IMR-90 (cell line): ENCODE data around the gene GPR32. TPM values are rescaled to one million over a fixed set of nuclear protein-coding genes. Genes with fewer than 3 reads are reported as not detected.
"Not testable (repeated sequence)": the region's sequence is repeated elsewhere in the genome, so short reads cannot be mapped to it uniquely, and the experiment has no call there.

Experiments used
- ATAC-seq: fragments of 200-7000 bp; cut with Tn5 transposase; 2 replicates; pipeline ENCODE4 v1.9.1; 2020; ENCODE audit warnings: low read depth, mild to moderate bottlenecking, moderate library complexity
- BruUV-seq: library from RNA; stranded (reverse); fragments of 400-500 nt; replicated peaks from 2 replicates; lab custom pipeline; 2021; lab: Mats Ljungman, UMichigan
- CTCF ChIA-PET: fragments of 300-600 bp; formaldehyde crosslinking; extraction: SDS; loops from one replicate; lab custom pipeline; 2021; ENCODE audit warnings: antibody characterized with exemption; lab: Yijun Ruan, JAX
- POLR2A ChIA-PET: fragments of 300-600 bp; sonication (Branson Sonifier 250); formaldehyde crosslinking; loops from one replicate; lab custom pipeline; 2022; ENCODE audit warnings: antibody characterized with exemption; ENCODE audit not compliant: unreplicated experiment; lab: Charles Lee
- DNase-seq: peaks from one replicate; pipeline ENCODE4 v3.0.0; 2013
- H2AFZ ChIP-seq: replicated peaks from 2 replicates; pipeline ENCODE3; 2013; ENCODE audit warnings: low read length, mild to moderate bottlenecking; ENCODE audit not compliant: poor library complexity
- H2AK5ac ChIP-seq: 2 replicates; pipeline ENCODE4 v1.6.1; 2013; ENCODE audit warnings: low read depth, low read length, inconsistent platforms
- H2AK9ac ChIP-seq: replicated peaks from 2 replicates; pipeline ENCODE3; 2013; ENCODE audit warnings: mild to moderate bottlenecking, low read depth, low read length, moderate library complexity; ENCODE audit not compliant: poor library complexity
- H2BK120ac ChIP-seq: 2 replicates; pipeline ENCODE4 v1.6.1; 2013; ENCODE audit warnings: low read depth, low read length, inconsistent platforms
- H2BK15ac ChIP-seq: 3 replicates; pipeline ENCODE4 v1.6.1; 2013; ENCODE audit warnings: low read depth, low read length, inconsistent platforms
- H2BK20ac ChIP-seq: 2 replicates; pipeline ENCODE4 v1.6.1; 2013; ENCODE audit warnings: low read depth, mild to moderate bottlenecking, inconsistent platforms, low read length, moderate library complexity
- H2BK5ac ChIP-seq: 2 replicates; pipeline ENCODE4 v1.6.1; 2013; ENCODE audit warnings: mild to moderate bottlenecking, low read depth, low read length, inconsistent platforms; ENCODE audit not compliant: poor library complexity, severe bottlenecking
- H3K14ac ChIP-seq: replicated peaks from 2 replicates; pipeline ENCODE4 v1.6.1; 2013; ENCODE audit warnings: low read depth, low read length, inconsistent platforms
- H3K18ac ChIP-seq: 2 replicates; pipeline ENCODE4 v1.6.1; 2013; ENCODE audit warnings: low read depth, low read length, control low read depth
- H3K23ac ChIP-seq: 2 replicates; pipeline ENCODE4 v1.6.1; 2013; ENCODE audit warnings: low read depth, low read length, inconsistent platforms
- H3K27ac ChIP-seq: 2 replicates; pipeline ENCODE4 v1.5.1; 2013; ENCODE audit warnings: mild to moderate bottlenecking, control low read depth, low read length; ENCODE audit not compliant: insufficient read depth
- H3K27me3 ChIP-seq: 2 replicates; pipeline ENCODE4 v1.6.1; 2013; ENCODE audit warnings: low read length; ENCODE audit not compliant: control insufficient read depth, insufficient read depth
- H3K36me3 ChIP-seq: 2 replicates; pipeline ENCODE4 v1.6.1; 2013; ENCODE audit warnings: low read length, mixed read lengths; ENCODE audit not compliant: control insufficient read depth, insufficient read depth
- H3K4ac ChIP-seq: 2 replicates; pipeline ENCODE4 v1.6.1; 2013; ENCODE audit warnings: low read depth, low read length, inconsistent platforms
- H3K4me1 ChIP-seq: 2 replicates; pipeline ENCODE4 v1.6.1; 2013; ENCODE audit warnings: low read length, mixed read lengths; ENCODE audit not compliant: control insufficient read depth, insufficient read depth
- H3K4me2 ChIP-seq: 2 replicates; pipeline ENCODE4 v1.6.1; 2013; ENCODE audit warnings: low read depth, mild to moderate bottlenecking, control low read depth, low read length, moderate library complexity
- H3K4me3 ChIP-seq: 2 replicates; pipeline ENCODE4 v1.5.1; 2013; ENCODE audit warnings: low read depth, mild to moderate bottlenecking, control low read depth, low read length, moderate library complexity; ENCODE audit not compliant: insufficient read depth
- H3K56ac ChIP-seq: 2 replicates; pipeline ENCODE4 v1.6.1; 2013; ENCODE audit warnings: low read length, inconsistent platforms; ENCODE audit not compliant: insufficient read depth; ENCODE audit errors: extremely low read depth
- H3K79me1 ChIP-seq, 2 experiments: 2 replicates each; pipeline ENCODE4 v1.6.1; 2013; ENCODE audit warnings: low read length in 2 of 2, inconsistent platforms in 1 of 2, low read depth in 1 of 2
- H3K9ac ChIP-seq: 2 replicates; pipeline ENCODE4 v1.6.1; 2013; ENCODE audit warnings: low read depth, low read length, control low read depth
- H3K9me1 ChIP-seq: 2 replicates; pipeline ENCODE4 v1.6.1; 2013; ENCODE audit warnings: low read length, inconsistent platforms; ENCODE audit not compliant: insufficient read depth
- H3K9me3 ChIP-seq: 2 replicates; pipeline ENCODE4 v1.6.1; 2013; ENCODE audit warnings: low read length; ENCODE audit not compliant: control insufficient read depth, insufficient read depth
- H4K20me1 ChIP-seq: 2 replicates; pipeline ENCODE4 v1.6.1; 2013; ENCODE audit warnings: low read length, inconsistent platforms; ENCODE audit not compliant: insufficient read depth
- H4K5ac ChIP-seq: 2 replicates; pipeline ENCODE4 v1.6.1; 2013; ENCODE audit warnings: mild to moderate bottlenecking, low read depth, low read length, control low read depth
- H4K8ac ChIP-seq, 2 experiments: 2 replicates each; pipeline ENCODE4 v1.6.1; 2013; ENCODE audit warnings: low read depth in 2 of 2, low read length in 2 of 2, control low read depth in 1 of 2, inconsistent platforms in 1 of 2
- H4K91ac ChIP-seq: 2 replicates; pipeline ENCODE4 v1.6.1; 2013; ENCODE audit warnings: low read depth, low read length, inconsistent platforms; ENCODE audit not compliant: insufficient read depth
- WGBS, 2 experiments: methylation state at CpG; one replicate each; pipeline versions ENCODE4 v1.1.5 to v1.1.7; 2013; ENCODE audit warnings: missing lambda C conversion rate in 2 of 2; ENCODE audit not compliant: insufficient read length in 1 of 2; ENCODE audit errors: extremely low coverage in 2 of 2; 5-methylcytosine and 5-hydroxymethylcytosine counted together
- dilution Hi-C: fragments of 300-500 bp; cut with HindIII; formaldehyde crosslinking; loops from one replicate; pipeline ENCODE4 v1.14.3; 2018; ENCODE audit warnings: low sequenced_read_pairs; ENCODE audit not compliant: unreplicated experiment
- in situ Hi-C: fragments of 300-500 bp; cut with MboI; formaldehyde crosslinking; loops from 3 replicates; pipeline ENCODE4 v1.14.3; 2019; ENCODE audit warnings: low sequenced_read_pairs, inconsistent platforms, mixed read lengths
- intact Hi-C: fragments of 100-400 bp; cut with micrococcal nuclease; formaldehyde crosslinking; loops from 2 replicates; pipeline ENCODE4 v1.10.0; 2022
- polyA plus RNA-seq, 3 experiments: library from polyadenylated mRNA; depleted of rRNA; stranded (reverse); fragments of >200 nt; gene quantifications; 2 replicates each; pipeline ENCODE4 v1.2.3, GENCODE V29; 2012; ENCODE audit warnings: low replicate concordance in 1 of 3
- total RNA-seq: library from RNA; depleted of rRNA; stranded (reverse); fragments of >200 nt; gene quantifications from 2 replicates; pipeline ENCODE4 v1.2.3, GENCODE V29; 2012

The GPR32 gene
- total and polyA plus RNA-seq, 2 of the 4 experiments (the other 2 are of a cell fraction) = not detected

- in situ Hi-C loops, H2BK120ac ChIP-seq, CTCF ChIA-PET, H2AK9ac ChIP-seq, H3K4ac ChIP-seq, H3K79me1 ChIP-seq, H3K23ac ChIP-seq, ATAC-seq, H2BK20ac ChIP-seq, H3K36me3 ChIP-seq, H3K27me3 ChIP-seq, H3K4me3 ChIP-seq, H3K9me1 ChIP-seq, H3K9ac ChIP-seq, H4K20me1 ChIP-seq, DNase-seq, H3K4me1 ChIP-seq, H4K5ac ChIP-seq, H3K18ac ChIP-seq, dilution Hi-C loops, H3K14ac ChIP-seq, H2AFZ ChIP-seq, BruUV-seq, H2BK5ac ChIP-seq, H4K91ac ChIP-seq, H4K8ac ChIP-seq, H3K9me3 ChIP-seq, H3K27ac ChIP-seq, intact Hi-C loops, POLR2A ChIA-PET, H2BK15ac ChIP-seq, H3K56ac ChIP-seq, H2AK5ac ChIP-seq, H3K4me2 ChIP-seq: not testable (repeated sequence)
- WGBS, 2 experiments = 83% methylated on average over 4 of the region's 12 CpGs; no CpG with 5 or more reads in 1 of the 2 experiments
These were observed 3.5 kb upstream of the GPR32 start for GRCh38 chr19:50766746-50767145.

- H2AK5ac ChIP-seq, H2BK15ac ChIP-seq, H4K20me1 ChIP-seq, BruUV-seq, dilution Hi-C loops, H4K8ac ChIP-seq, H3K18ac ChIP-seq, H2BK120ac ChIP-seq, H3K9ac ChIP-seq, H3K27me3 ChIP-seq, H3K9me1 ChIP-seq, H3K36me3 ChIP-seq, H3K9me3 ChIP-seq, H3K27ac ChIP-seq, H3K4me1 ChIP-seq, H2AFZ ChIP-seq, POLR2A ChIA-PET, H3K79me1 ChIP-seq, H3K4me3 ChIP-seq, H2BK5ac ChIP-seq, H2BK20ac ChIP-seq, H2AK9ac ChIP-seq, intact Hi-C loops, H3K4ac ChIP-seq, in situ Hi-C loops, DNase-seq, H3K56ac ChIP-seq, H4K91ac ChIP-seq, H3K4me2 ChIP-seq, ATAC-seq, H3K14ac ChIP-seq, H3K23ac ChIP-seq, CTCF ChIA-PET, H4K5ac ChIP-seq: not testable (repeated sequence)
- 40% methylated on average over 3 of the region's 5 CpGs; no CpG with 5 or more reads in 1 of the 2 experiments for WGBS, 2 experiments
These were observed 3.0 kb upstream of the GPR32 start for GRCh38 chr19:50767263-50767662.
